ENCODE results near the gene FECH. TPM values are rescaled to one million over a fixed set of nuclear protein-coding genes. Genes with fewer than 3 reads are reported as not detected.

The FECH gene, protein sequence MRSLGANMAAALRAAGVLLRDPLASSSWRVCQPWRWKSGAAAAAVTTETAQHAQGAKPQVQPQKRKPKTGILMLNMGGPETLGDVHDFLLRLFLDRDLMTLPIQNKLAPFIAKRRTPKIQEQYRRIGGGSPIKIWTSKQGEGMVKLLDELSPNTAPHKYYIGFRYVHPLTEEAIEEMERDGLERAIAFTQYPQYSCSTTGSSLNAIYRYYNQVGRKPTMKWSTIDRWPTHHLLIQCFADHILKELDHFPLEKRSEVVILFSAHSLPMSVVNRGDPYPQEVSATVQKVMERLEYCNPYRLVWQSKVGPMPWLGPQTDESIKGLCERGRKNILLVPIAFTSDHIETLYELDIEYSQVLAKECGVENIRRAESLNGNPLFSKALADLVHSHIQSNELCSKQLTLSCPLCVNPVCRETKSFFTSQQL
- 15.8 TPM for total RNA-seq (2013)
- polyA plus RNA-seq (10 to 100 TPM in 1 of 3 donors, 1 to 10 TPM in 2; 9.7 to 23.3 (median 9.9) TPM), polyA minus RNA-seq (10.7 and 19.1 TPM in 2 replicates), total RNA-seq (3.9 to 18.9 (median 14.0) reads per million in 11 experiments)

- TF ChIP-seq, protein P1, sequence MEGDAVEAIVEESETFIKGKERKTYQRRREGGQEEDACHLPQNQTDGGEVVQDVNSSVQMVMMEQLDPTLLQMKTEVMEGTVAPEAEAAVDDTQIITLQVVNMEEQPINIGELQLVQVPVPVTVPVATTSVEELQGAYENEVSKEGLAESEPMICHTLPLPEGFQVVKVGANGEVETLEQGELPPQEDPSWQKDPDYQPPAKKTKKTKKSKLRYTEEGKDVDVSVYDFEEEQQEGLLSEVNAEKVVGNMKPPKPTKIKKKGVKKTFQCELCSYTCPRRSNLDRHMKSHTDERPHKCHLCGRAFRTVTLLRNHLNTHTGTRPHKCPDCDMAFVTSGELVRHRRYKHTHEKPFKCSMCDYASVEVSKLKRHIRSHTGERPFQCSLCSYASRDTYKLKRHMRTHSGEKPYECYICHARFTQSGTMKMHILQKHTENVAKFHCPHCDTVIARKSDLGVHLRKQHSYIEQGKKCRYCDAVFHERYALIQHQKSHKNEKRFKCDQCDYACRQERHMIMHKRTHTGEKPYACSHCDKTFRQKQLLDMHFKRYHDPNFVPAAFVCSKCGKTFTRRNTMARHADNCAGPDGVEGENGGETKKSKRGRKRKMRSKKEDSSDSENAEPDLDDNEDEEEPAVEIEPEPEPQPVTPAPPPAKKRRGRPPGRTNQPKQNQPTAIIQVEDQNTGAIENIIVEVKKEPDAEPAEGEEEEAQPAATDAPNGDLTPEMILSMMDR (IDR thresholded peaks at IDR 0.05), result no peak
- intact Hi-C loops (cut with micrococcal nuclease), result no loop called here
- WGBS (ENCODE audit: insufficient coverage), result under 1% methylated on average over 76 of the region's 80 CpGs
Measured at GRCh38 chr18:57586251-57587049, at the start of gene FECH. FECH (minus strand) TSS chr18:57586702; CDS start chr18:57586620, 82 bp downstream.

More at GRCh38 chr18:57586251-57587049, at the start of gene FECH:
- Histone ChIP-seq H3K9me3 (replicated peaks in 1 of 2; ENCODE audit: control insufficient read depth in 1 of 2, insufficient read depth in 1 of 2, low read length in 2 of 2) (no peaks in the 10 kb centered on the region), H3K36me3 (replicated peaks in 1 of 2; ENCODE audit: control insufficient read depth in 1 of 2, insufficient read depth in 2 of 2, low read length in 2 of 2) (no peaks in the 10 kb centered on the region), H3K4me1 (ENCODE audit: control insufficient read depth in 1 of 2, insufficient read depth in 2 of 2, low read length in 2 of 2) (peaks cover 13 to 22% of the 10 kb centered on the region in 2 donors), H4K20me1 (ENCODE audit: insufficient read depth, low read length) (no peaks in the 10 kb centered on the region), H3K27ac (ENCODE audit: low read depth in 1 of 2, low read length in 2 of 2) (peak within 1 kb of the TSS; percentile 7 to 63), H3K79me2 (ENCODE audit: insufficient read depth, low read length) (peaks cover 4% of the 10 kb centered on the region), H3K27me3 (ENCODE audit: control insufficient read depth in 2 of 2, insufficient read depth in 2 of 2, low read length in 2 of 2) (no peaks in the 10 kb centered on the region), H3K9ac (ENCODE audit: insufficient read depth, low read length, poor library complexity, severe bottlenecking) (peak within 1 kb of the TSS; percentile 80), H3K4me2 (replicated peaks; ENCODE audit: extremely low read depth, low read length, poor library complexity, severe bottlenecking) (peak within 1 kb of the TSS; percentile 70), H2AFZ (ENCODE audit: insufficient read depth, low read depth, low read length, poor library complexity, severe bottlenecking) (peak within 1 kb of the TSS; percentile 88), H3K4me3 (replicated peaks in 1 of 3; ENCODE audit: low read depth in 2 of 3, low read length in 3 of 3) (peak within 1 kb of the TSS; percentile 51 to 85 (median 77))
- H3K9me3 Mint-ChIP-seq, result no peaks in the 10 kb centered on the region
- H3K27me3 Mint-ChIP-seq (ENCODE audit: low read depth in 3 of 3), result peaks cover 0 to 2% (median 1%) of the 10 kb centered on the region in 3 donors
- H3K27ac Mint-ChIP-seq, result peak within 1 kb of the TSS; percentile 25 to 82 (median 66)
- peak; percentile 70 to 75 (median 72) for DNase-seq
- peak within 1 kb of the TSS; percentile 85 to 90 for H3K4me3 Mint-ChIP-seq
- peaks cover 8% of the 10 kb centered on the region in 2 donors for H3K36me3 Mint-ChIP-seq
- H3K4me1 Mint-ChIP-seq, result peaks cover 18% of the 10 kb centered on the region
